Hepatocyte (in vitro differentiated cells): Measurements from ENCODE around the gene ZFAND5. TPM values are rescaled to one million over a fixed set of nuclear protein-coding genes. Genes with fewer than 3 reads are reported as not detected.

Source experiments
- DNase-seq: peaks from one replicate; pipeline ENCODE4 v3.0.0-alpha.2; 2016; ENCODE audit warnings: low spot score
- H2AFZ ChIP-seq: fragments of 200-600 bp; sonication (generic); 2 replicates; pipeline ENCODE4 v1.6.0; 2016; ENCODE audit warnings: antibody characterized with exemption, mild to moderate bottlenecking
- H3K27ac ChIP-seq: fragments of 200-600 bp; sonication (generic); 2 replicates; pipeline ENCODE4 v1.5.1; 2016; ENCODE audit warnings: mild to moderate bottlenecking
- H3K27me3 ChIP-seq: fragments of 200-600 bp; sonication (generic); 2 replicates; pipeline ENCODE4 v1.6.1; 2016
- H3K36me3 ChIP-seq: fragments of 200-600 bp; sonication (generic); replicated peaks from 2 replicates; pipeline ENCODE4 v1.5.1; 2016; ENCODE audit warnings: low read depth; ENCODE audit not compliant: insufficient read depth
- H3K4me1 ChIP-seq: fragments of 200-600 bp; sonication (generic); 2 replicates; pipeline ENCODE4 v1.5.1; 2016; ENCODE audit warnings: mild to moderate bottlenecking, moderate library complexity; ENCODE audit not compliant: insufficient read depth
- H3K4me2 ChIP-seq: fragments of 200-600 bp; sonication (generic); 2 replicates; pipeline ENCODE4 v1.6.0; 2016
- H3K4me3 ChIP-seq: fragments of 200-600 bp; sonication (generic); 2 replicates; pipeline ENCODE4 v1.5.1; 2016; ENCODE audit warnings: mild to moderate bottlenecking
- H3K79me2 ChIP-seq: fragments of 200-600 bp; sonication (generic); 2 replicates; pipeline ENCODE4 v1.6.0; 2017; ENCODE audit warnings: mild to moderate bottlenecking
- H3K9me2 ChIP-seq: fragments of 200-600 bp; sonication (generic); replicated peaks from 2 replicates; pipeline ENCODE4 v1.6.0; 2017; ENCODE audit warnings: mild to moderate bottlenecking; ENCODE audit not compliant: insufficient read depth
- H3K9me3 ChIP-seq: fragments of 200-600 bp; sonication (generic); 2 replicates; pipeline ENCODE4 v1.5.1; 2016; ENCODE audit warnings: low read depth, mild to moderate bottlenecking
- H4K20me1 ChIP-seq: fragments of 200-600 bp; sonication (generic); 2 replicates; pipeline ENCODE4 v1.6.0; 2016; ENCODE audit warnings: mild to moderate bottlenecking; ENCODE audit not compliant: insufficient read depth, poor library complexity, severe bottlenecking
- EZH2 ChIP-seq: fragments of 200-600 bp; sonication (generic); IDR thresholded peaks from 2 replicates; pipeline ENCODE4 v1.6.1; 2016; ENCODE audit warnings: antibody characterized with exemption, mild to moderate bottlenecking, borderline replicate concordance
- EZH2phosphoT487 ChIP-seq: fragments of 200-600 bp; sonication (generic); IDR thresholded peaks from one replicate; pipeline ENCODE4 v1.6.1; 2018; ENCODE audit warnings: antibody characterized with exemption, mild to moderate bottlenecking, low read depth, moderate library complexity; ENCODE audit not compliant: unreplicated experiment, severe bottlenecking
- WGBS: methylation state at CpG from one replicate; pipeline ENCODE4 v1.1.6; 2016; ENCODE audit warnings: low lambda C conversion rate; ENCODE audit errors: missing lambda C conversion rate; 5-methylcytosine and 5-hydroxymethylcytosine counted together
- polyA plus RNA-seq: library from polyadenylated mRNA; unstranded; fragments of >200 nt; fragmentation: Nextera tagmentation; extraction: Ambion mirVana; gene quantifications from 2 replicates; pipeline ENCODE4 v1.2.1, GENCODE V29; 2016
- total RNA-seq: library from RNA; depleted of rRNA; stranded (reverse); fragments of >200 nt; gene quantifications from 2 replicates; pipeline ENCODE4 v1.2.3, GENCODE V29; 2014
- TF ChIP-seq, protein P1 (sequence below): fragments of 200-600 bp; sonication (generic); IDR thresholded peaks from 2 replicates; pipeline ENCODE4 v1.5.1; 2016; ENCODE audit warnings: antibody characterized with exemption, mild to moderate bottlenecking; ENCODE audit not compliant: poor library complexity

ZFAND5 gene
- total and polyA plus RNA-seq, 2 experiments from 2014 or later, result 208 to 288 TPM

DNA sequence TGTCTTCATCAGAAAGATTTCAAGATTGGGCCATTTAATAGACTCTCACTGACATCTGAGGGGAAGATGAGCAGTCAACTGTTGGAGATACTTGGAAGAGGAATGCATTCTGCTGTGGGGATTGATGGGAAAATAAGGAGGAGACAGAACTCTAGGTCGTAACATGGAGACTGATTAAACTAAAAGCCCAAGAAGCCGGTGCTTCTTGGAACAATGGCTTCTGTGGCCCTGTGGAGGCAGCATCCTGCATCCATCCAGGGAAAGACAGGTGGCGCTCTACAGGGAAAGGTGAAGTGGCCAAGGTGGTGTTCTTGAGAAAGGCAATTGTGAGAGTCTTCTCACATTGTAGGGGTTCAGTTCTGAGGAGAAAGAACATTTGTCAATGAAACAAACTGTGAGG lies 31.3 kb downstream of the ZFAND5 start:
- no peaks in the 10 kb centered on the region for H3K9me3 ChIP-seq
- no peaks in the 10 kb centered on the region for H3K36me3 ChIP-seq
- TF ChIP-seq, protein P1, sequence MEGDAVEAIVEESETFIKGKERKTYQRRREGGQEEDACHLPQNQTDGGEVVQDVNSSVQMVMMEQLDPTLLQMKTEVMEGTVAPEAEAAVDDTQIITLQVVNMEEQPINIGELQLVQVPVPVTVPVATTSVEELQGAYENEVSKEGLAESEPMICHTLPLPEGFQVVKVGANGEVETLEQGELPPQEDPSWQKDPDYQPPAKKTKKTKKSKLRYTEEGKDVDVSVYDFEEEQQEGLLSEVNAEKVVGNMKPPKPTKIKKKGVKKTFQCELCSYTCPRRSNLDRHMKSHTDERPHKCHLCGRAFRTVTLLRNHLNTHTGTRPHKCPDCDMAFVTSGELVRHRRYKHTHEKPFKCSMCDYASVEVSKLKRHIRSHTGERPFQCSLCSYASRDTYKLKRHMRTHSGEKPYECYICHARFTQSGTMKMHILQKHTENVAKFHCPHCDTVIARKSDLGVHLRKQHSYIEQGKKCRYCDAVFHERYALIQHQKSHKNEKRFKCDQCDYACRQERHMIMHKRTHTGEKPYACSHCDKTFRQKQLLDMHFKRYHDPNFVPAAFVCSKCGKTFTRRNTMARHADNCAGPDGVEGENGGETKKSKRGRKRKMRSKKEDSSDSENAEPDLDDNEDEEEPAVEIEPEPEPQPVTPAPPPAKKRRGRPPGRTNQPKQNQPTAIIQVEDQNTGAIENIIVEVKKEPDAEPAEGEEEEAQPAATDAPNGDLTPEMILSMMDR, result no peak
- no peak for TF ChIP-seq EZH2phosphoT487
- TF ChIP-seq EZH2, result no peak
- no peaks in the 10 kb centered on the region for H3K79me2 ChIP-seq
- no peak for DNase-seq
- H4K20me1 ChIP-seq, result no peaks in the 10 kb centered on the region
- no peak overlapping the region for H3K27ac ChIP-seq
- no peaks in the 10 kb centered on the region for H3K27me3 ChIP-seq
- H3K4me3 ChIP-seq, result no peak overlapping the region
- 65% methylated on average over 3 of the region's 3 CpGs for WGBS
- no peak overlapping the region for H3K4me2 ChIP-seq
- no peaks in the 10 kb centered on the region for H3K9me2 ChIP-seq
- H2AFZ ChIP-seq, result no peak overlapping the region
- no peaks in the 10 kb centered on the region for H3K4me1 ChIP-seq

- Histone ChIP-seq H3K4me2 (no peak overlapping the region), H4K20me1 (no peaks in the 10 kb centered on the region), H3K27me3 (no peaks in the 10 kb centered on the region), H3K4me1 (no peaks in the 10 kb centered on the region), H3K79me2 (no peaks in the 10 kb centered on the region), H3K36me3 (no peaks in the 10 kb centered on the region), H3K9me3 (no peaks in the 10 kb centered on the region), H3K27ac (no peak overlapping the region), H3K9me2 (no peaks in the 10 kb centered on the region), H2AFZ (no peak overlapping the region), H3K4me3 (no peak overlapping the region)
- 84% methylated on average over 3 of the region's 3 CpGs for WGBS
- no peak for DNase-seq
- no peak for TF ChIP-seq EZH2
- TF ChIP-seq, protein P1, result no peak
- no peak for TF ChIP-seq EZH2phosphoT487
Measured at GRCh38 chr9:72333197-72333596, 31.8 kb downstream of the ZFAND5 start.

- no peaks in the 10 kb centered on the region for H3K36me3 ChIP-seq
- H3K4me3 ChIP-seq, result no peak overlapping the region
- 67% methylated on average over 4 of the region's 4 CpGs for WGBS
- no peak overlapping the region for H3K27ac ChIP-seq
- DNase-seq, result no peak
- no peaks in the 10 kb centered on the region for H3K27me3 ChIP-seq
- H3K79me2 ChIP-seq, result no peaks in the 10 kb centered on the region
- H2AFZ ChIP-seq, result no peak overlapping the region
- no peaks in the 10 kb centered on the region for H3K4me1 ChIP-seq
- TF ChIP-seq, protein P1, result no peak
- H3K9me2 ChIP-seq, result no peaks in the 10 kb centered on the region
- no peaks in the 10 kb centered on the region for H3K9me3 ChIP-seq
- H4K20me1 ChIP-seq, result no peaks in the 10 kb centered on the region
- no peak overlapping the region for H3K4me2 ChIP-seq
Measured at GRCh38 chr9:72332351-72332750, 32.7 kb downstream of the ZFAND5 start.

- H2AFZ ChIP-seq, result no peak overlapping the region
- TF ChIP-seq EZH2phosphoT487 (no peak), EZH2 (no peak)
- TF ChIP-seq, protein P1, result no peak
- no peak overlapping the region for H3K27ac ChIP-seq
- H3K9me3 ChIP-seq, result no peaks in the 10 kb centered on the region
- no peaks in the 10 kb centered on the region for H3K4me1 ChIP-seq
- H3K4me2 ChIP-seq, result no peak overlapping the region
- no peaks in the 10 kb centered on the region for H3K27me3 ChIP-seq
- no peaks in the 10 kb centered on the region for H3K9me2 ChIP-seq
- H3K4me3 ChIP-seq, result no peak overlapping the region
- no peak for DNase-seq
- no peaks in the 10 kb centered on the region for H3K36me3 ChIP-seq
- no peaks in the 10 kb centered on the region for H4K20me1 ChIP-seq
- H3K79me2 ChIP-seq, result no peaks in the 10 kb centered on the region
- WGBS, result 93% methylated on average over 10 of the region's 10 CpGs
Measured at GRCh38 chr9:72327631-72328030, 37.4 kb downstream of the ZFAND5 start.
